HG03280 (cell line): Measurements from ENCODE around the gene CYTH1.

Experiments
- ATAC-seq: cut with Tn5 transposase; IDR thresholded peaks from one replicate; pipeline ENCODE4 v1.9.1; 2021; ENCODE audit warnings: mild to moderate bottlenecking, moderate library complexity; ENCODE audit not compliant: unreplicated experiment

CYTH1 gene

GRCh38 chr17:78806451-78806850, 24.4 kb upstream of the CYTH1 start:
- ATAC-seq = no peak

DNA sequence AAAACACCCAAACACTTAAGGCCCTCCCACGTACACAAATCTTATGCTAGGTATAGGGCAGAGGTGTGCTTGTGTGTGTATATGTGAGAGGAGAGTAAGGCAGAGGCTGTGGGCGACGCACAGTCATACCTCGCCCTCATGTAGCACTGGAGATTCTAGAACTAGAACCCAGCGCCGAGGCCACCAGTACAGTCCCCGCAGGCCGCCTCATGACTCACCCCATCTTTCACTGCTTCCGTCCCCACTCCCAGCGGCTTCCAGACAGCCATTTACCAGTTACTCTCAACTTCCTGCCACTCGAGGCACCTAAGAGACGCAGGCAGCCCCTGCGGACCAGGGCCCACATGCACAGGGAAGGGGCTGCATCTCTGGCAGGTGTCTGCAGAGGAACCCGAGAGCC, 23.2 kb upstream of the CYTH1 start:
- no peak for ATAC-seq

GRCh38 chr17:78804777-78805176, 22.7 kb upstream of the CYTH1 start:
- ATAC-seq = no peak

- no peak for ATAC-seq
These were observed 21.2 kb upstream of the CYTH1 start for GRCh38 chr17:78803186-78803845.

- no peak for ATAC-seq
These were observed 20.4 kb upstream of the CYTH1 start for GRCh38 chr17:78802459-78802858.

GRCh38 chr17:78802008-78802407, 19.9 kb upstream of the CYTH1 start:
- ATAC-seq = no peak

- no peak for ATAC-seq
These were observed 18.3 kb upstream of the CYTH1 start for GRCh38 chr17:78800132-78800931.

- ATAC-seq = no peak
These were observed 16.9 kb upstream of the CYTH1 start for GRCh38 chr17:78798695-78799559.

DNA sequence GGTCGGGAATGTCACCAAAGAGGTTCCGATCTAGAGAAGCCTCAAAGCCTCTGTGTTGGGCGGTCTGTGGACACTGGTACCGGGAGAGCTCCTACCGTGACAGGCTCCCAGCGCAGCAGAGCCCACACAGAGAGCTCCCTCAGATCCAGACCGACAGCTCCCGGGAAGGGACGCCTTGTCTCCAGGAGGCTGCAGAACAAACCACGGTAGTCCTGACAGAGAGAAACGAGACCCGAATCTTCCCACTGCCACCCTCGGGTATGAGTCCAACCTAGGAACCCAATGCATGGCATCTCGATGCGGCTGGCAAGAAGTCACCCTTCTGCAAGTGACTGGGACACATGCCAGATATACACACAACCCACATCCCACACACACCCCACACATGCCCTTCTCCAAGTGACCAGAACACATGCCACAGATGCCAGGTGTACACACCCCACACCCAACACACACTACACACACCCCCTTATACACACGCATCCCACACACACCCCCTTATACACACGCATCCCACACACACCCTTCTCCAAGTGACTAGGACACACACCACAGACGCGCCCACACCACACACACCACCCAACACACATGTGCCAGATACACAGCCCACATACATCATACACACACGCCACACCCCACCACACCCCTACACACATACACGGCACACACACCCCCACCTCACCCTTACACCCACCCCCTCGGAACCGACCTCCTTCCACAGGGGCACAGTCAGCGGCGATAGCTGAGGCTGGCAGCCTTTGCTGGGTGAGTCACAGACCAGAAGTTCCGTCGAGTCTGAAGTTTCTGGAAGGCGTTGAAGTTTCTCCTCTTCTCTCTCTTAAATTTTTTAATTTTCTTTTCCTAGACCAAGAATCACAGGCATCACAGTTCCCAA, 15.9 kb upstream of the CYTH1 start:
- ATAC-seq = no peak

- ATAC-seq = no peak
These were observed 15.1 kb upstream of the CYTH1 start for GRCh38 chr17:78797213-78797612.

GRCh38 chr17:78796517-78796900, 14.4 kb upstream of the CYTH1 start:
- no peak for ATAC-seq

GRCh38 chr17:78795861-78796516, 13.9 kb upstream of the CYTH1 start:
- ATAC-seq = no peak

- ATAC-seq = no peak
These were observed 13.0 kb upstream of the CYTH1 start for GRCh38 chr17:78794864-78795640.

DNA sequence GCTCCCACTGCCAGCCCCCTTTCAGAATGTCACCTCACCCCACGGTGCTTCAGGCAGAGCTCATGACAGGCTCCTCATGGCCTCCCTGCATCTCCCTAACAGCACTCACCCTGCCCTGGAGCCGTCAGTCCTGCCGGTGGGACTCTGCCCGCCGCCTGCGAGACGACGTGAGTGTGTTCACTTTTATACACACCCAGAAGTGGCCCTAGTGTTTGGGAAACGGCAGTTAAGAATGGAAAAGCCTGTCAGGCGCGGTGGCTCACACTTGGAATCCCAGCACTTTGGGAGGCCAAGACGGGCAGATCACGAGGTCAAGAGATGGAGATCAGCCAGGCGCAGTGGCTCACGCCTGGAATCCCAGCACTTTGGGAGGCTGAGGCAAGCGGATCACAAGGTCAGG, 12.3 kb upstream of the CYTH1 start:
- ATAC-seq = no peak

DNA sequence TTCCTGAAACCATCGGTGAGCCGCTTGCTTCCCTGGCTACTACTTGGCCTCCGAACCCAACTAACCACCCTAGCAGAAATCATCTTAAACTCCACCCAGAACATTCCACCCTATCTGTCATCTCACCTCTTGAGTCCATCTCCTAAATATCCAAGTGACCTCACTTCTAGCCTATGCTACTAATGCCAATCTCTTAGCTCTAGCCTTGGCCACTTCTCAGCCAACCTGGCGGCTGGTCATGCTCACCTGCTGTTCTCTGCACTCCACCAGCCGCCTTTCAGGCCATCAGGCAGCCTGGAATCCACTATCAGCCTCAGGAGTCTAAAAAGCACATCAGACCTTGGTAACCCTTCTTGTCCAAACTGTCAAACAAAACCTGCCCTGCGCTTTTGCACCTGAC, 11.9 kb upstream of the CYTH1 start:
- no peak for ATAC-seq

- no peak for ATAC-seq
These were observed 11.3 kb upstream of the CYTH1 start for GRCh38 chr17:78793415-78793814.

DNA sequence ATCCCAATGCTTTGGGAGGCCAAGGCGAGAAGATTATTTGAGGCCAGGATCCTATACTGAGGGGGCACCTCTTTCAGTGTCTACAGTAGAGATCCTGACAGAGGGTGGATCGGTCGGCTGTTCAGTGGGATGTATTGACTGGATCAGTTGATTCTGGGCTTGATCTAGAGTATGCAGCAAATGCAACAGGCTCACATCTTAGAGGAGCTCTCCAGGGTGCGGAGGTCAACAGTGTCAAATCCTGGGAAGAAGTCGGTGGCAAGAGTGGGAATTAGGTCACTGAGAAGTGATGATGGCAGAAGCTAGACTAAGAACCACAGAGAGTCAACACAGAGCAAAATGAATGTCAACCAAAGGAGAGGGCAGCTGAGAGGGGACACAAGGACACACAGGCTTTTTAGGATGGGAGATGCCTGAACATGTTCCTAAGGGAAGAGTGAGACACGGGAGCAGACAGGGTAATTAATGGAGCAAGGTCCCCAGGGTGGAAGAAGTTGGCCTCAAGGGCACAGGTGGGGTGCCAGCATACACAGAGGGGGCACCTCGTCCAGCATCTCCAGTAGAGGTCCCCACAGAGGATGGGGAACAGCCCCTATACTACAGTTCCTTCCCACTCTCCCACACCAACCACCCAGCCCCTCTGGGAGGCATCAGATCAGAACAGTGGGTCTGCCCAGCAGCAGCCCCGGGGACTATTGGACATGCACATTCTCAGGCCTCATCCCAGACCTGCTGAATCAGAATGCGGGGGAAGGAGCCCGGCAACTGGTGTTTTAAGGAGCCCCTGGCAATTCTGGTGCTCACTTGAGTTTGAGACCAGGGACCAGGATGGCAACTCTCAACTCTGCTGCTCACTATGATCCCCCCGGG, 10.0 kb upstream of the CYTH1 start:
- ATAC-seq = no peak

- no peak for ATAC-seq
These were observed 8.5 kb upstream of the CYTH1 start for GRCh38 chr17:78790552-78790951.
